Stimulated activated CD4-positive, alpha-beta T cell treated with anti-CD3 and anti-CD28 coated beads, Interleukin-15, amount 100 ng/mL, for 24 hours (primary cell): ENCODE measurements around the gene ST3GAL3.

Experiments
- DNase-seq: peaks from one replicate; pipeline ENCODE4 v3.0.0-alpha.2; 2020

Gene ST3GAL3

GRCh38 chr1:43789604-43790550 is 82.5 kb downstream of the ST3GAL3 start:
- no peak for DNase-seq

- no peak for DNase-seq
Measured at GRCh38 chr1:43791243-43791642, 83.9 kb downstream of the ST3GAL3 start.

- DNase-seq = no peak
Measured at GRCh38 chr1:43796111-43796581, 88.8 kb downstream of the ST3GAL3 start.

DNA sequence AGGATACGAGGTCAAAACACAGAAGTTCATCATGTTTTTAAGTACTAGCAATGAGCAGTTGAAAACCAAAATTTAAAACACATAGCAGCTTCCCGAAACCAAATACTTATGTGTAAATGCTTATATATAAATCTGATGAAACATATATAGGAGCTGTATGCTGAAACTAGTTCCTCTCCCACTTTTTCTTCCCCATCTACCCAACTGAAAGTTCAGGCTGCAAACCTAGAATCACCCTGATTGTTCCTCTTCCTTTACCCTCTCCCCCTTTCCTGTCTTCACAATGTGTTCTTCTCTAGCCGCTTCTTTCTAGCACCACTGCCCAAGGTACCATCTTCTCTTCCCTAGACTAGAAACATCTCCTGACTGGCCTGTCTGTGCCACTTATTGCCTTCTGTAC is 90.6 kb downstream of the ST3GAL3 start:
- DNase-seq = no peak

- DNase-seq = no peak
Measured at GRCh38 chr1:43799656-43800635, 92.6 kb downstream of the ST3GAL3 start.

GRCh38 chr1:43800771-43801170 is 93.4 kb downstream of the ST3GAL3 start:
- no peak for DNase-seq

GRCh38 chr1:43801203-43801602 is 93.9 kb downstream of the ST3GAL3 start:
- no peak for DNase-seq

GRCh38 chr1:43802356-43802980 is 95.1 kb downstream of the ST3GAL3 start:
- no peak for DNase-seq

GRCh38 chr1:43803105-43803504 is 95.8 kb downstream of the ST3GAL3 start:
- DNase-seq = no peak

DNA sequence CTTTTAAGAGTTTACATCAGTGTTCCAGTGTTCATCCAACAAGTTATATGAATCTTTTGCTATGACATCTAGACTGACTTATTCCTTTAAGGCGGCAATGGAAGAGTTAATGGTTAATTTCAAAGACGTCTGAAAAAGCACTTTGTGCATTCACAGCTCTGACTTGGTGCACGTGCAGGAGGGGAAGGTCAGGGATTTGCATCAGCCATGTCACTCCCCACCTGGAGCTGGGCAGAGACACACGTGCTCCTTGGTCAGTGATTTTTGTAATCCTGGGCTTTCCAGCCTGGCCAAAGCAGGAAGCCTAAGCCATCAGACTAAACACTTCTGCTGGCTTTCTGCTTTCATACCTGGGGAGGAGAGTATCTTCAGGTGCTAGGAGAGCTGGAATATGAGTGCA is 96.3 kb downstream of the ST3GAL3 start:
- DNase-seq = no peak

DNA sequence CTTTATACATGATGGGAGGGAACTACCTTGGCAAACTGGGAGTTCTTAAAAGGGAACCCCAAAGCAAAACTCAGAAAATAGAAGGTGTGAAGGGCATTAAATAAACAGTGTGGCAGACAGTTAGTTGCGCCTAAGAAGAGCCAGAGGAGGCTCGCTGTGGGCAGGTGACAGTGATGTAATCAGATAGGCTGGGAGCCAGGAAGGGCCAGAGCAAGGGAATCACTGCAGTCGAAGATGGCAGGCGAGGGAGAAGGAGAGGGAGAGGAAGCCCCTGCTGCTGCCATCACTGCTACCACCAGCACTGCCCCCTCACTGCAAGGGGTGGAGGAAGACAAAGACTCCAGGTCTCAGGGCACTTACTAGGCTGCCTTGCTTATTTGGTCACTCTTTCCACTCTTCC is 97.2 kb downstream of the ST3GAL3 start:
- DNase-seq = no peak

- no peak for DNase-seq
Measured at GRCh38 chr1:43805340-43805739, 98.0 kb downstream of the ST3GAL3 start.

- DNase-seq = no peak
Measured at GRCh38 chr1:43806183-43806582, 98.8 kb downstream of the ST3GAL3 start.

DNA sequence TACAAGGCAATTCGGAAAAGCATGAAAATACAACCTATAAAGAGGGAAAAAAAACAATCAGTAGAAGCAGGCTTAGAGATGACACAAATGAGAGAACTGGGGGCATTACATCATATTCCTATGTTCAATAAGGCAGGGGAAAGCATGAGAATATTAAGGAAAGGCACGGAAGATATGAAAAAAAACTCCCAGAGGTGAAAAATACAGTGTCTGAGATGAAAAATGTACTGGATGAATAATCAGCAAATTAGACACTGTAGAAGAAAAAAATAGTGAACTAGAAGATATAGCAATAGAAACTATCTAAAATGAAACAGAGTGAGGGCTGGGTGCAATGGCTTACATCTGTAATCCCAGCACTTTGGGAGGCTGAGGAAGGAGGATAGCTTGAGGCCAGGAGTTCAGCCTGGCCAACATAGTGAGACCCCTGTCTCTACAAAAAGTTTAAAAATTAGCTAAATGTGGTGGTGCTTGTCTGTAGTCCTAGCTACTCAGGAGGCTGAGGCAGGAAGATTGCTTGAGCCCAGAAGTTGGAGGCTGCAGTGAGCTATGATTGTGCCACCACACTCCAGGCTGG is 101.8 kb downstream of the ST3GAL3 start:
- no peak for DNase-seq

DNA sequence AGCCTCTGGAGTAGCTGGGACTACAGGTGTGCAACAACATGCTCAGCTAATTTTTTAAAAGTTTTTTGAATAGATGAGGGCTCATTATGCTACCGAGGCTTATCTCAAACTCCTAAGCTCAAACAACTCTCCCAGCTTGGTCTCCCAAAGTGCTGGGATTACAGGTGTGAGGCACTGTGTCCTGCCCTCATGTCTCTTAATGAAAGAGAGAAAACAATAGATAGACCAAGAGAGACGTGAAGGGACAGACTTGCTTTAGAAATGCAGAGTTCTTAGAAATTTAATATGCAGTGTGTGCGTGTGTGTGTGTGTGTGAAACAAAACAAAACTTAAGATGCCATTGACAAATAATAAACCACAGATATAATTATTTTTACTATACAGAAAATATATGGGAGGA is 105.2 kb downstream of the ST3GAL3 start:
- no peak for DNase-seq

- DNase-seq = no peak
Measured at GRCh38 chr1:43814401-43814800, 107.1 kb downstream of the ST3GAL3 start.

- DNase-seq = no peak
Measured at GRCh38 chr1:43817304-43817939, 110.1 kb downstream of the ST3GAL3 start.

- DNase-seq = no peak
Measured at GRCh38 chr1:43818691-43819090, 111.4 kb downstream of the ST3GAL3 start.

DNA sequence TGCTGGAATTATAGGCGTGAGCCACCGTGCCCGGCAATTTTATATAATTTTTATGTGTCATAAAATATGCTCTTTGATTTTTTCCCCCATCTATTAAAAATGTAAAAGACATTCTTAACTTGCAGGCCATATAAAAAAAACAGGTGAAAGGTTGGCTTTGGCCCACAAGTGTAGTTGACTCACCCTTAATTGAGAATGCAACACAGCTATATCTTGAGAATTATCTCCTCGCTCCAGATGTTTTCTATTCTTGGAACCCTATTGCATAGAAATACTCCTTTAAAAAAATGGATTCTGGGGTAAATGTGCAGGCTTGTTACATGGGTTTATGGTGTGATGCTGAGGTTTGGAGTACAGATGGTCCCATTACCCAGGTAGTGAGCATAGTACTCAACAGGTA is 112.0 kb downstream of the ST3GAL3 start:
- DNase-seq = no peak

- DNase-seq = no peak
Measured at GRCh38 chr1:43821471-43821870, 114.1 kb downstream of the ST3GAL3 start.

DNA sequence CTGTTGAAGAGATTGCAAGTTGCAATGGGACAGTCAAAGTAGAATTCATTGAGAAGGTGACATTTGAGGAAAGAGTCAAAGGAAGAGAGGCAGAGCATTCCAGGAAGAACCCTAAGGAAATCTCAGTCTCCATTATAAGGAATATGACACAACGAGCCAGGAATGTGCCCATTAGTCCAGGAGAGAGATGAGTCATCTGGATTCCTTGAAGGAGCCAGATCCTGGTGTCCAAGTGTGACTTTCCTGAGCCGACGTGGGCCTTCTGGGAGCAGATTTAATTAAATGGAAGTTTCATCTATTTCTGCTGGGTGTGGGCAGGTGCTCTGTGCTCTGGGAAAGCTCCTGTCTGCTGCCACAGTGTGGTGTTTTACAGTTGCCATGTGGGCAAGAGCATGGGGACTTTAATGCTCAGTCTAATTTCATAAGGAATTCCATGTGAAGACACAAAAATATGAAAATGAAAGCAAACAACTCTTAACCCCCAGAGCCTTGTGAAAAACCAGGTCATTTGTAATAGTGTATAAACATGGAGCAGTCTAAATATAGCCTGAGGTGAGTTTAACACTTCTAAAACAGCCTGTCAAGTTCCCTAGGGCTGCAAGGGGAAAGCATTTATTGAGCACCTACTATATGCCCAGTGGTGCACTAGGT is 114.8 kb downstream of the ST3GAL3 start:
- DNase-seq = no peak

DNA sequence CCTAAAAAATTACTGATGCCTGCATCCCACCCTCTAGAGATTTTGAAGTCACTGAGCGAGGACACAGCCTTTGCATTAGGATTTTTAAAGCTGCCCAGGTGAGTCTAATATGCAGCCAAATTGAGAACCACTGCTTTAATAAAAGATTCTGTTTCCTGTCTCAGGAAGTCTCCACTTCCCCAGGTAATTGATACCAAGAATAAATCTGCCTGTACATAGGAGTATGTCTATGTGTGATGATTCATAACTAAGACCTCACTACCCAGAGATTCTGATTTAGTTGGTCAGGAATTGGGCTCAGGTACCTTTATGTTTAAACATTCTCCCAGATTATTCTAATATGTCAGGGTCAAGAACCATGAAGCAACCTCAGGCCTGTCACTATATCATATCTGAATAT is 117.5 kb downstream of the ST3GAL3 start:
- no peak for DNase-seq
